22Rv1 (cell line): ENCODE measurements around the gene ZNF609.

Experiments used
- H3K27ac ChIP-seq: fragments of 450-650 bp; 2 replicates; pipeline ENCODE4 v1.5.1; 2017
- ZFX ChIP-seq: fragments of 450-650 bp; IDR thresholded peaks from 2 replicates; pipeline ENCODE4 v1.6.1; 2017; ENCODE audit warnings: antibody characterized with exemption, borderline replicate concordance
- TF ChIP-seq, protein P1 (sequence below): fragments of 450-650 bp; IDR thresholded peaks from 2 replicates; pipeline ENCODE4 v1.5.1; 2017; ENCODE audit warnings: mild to moderate bottlenecking

ZNF609 gene

GRCh38 chr15:64558460-64559179, 98.2 kb downstream of the ZNF609 start:
- TF ChIP-seq ZFX: no peak
- TF ChIP-seq, protein P1, sequence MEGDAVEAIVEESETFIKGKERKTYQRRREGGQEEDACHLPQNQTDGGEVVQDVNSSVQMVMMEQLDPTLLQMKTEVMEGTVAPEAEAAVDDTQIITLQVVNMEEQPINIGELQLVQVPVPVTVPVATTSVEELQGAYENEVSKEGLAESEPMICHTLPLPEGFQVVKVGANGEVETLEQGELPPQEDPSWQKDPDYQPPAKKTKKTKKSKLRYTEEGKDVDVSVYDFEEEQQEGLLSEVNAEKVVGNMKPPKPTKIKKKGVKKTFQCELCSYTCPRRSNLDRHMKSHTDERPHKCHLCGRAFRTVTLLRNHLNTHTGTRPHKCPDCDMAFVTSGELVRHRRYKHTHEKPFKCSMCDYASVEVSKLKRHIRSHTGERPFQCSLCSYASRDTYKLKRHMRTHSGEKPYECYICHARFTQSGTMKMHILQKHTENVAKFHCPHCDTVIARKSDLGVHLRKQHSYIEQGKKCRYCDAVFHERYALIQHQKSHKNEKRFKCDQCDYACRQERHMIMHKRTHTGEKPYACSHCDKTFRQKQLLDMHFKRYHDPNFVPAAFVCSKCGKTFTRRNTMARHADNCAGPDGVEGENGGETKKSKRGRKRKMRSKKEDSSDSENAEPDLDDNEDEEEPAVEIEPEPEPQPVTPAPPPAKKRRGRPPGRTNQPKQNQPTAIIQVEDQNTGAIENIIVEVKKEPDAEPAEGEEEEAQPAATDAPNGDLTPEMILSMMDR: no peak
- peak overlapping the region; percentile 44 for H3K27ac ChIP-seq

GRCh38 chr15:64559243-64559642, 98.9 kb downstream of the ZNF609 start:
- peak overlapping the region; percentile 44 for H3K27ac ChIP-seq
- no peak for TF ChIP-seq ZFX
- TF ChIP-seq, protein P1: no peak

DNA sequence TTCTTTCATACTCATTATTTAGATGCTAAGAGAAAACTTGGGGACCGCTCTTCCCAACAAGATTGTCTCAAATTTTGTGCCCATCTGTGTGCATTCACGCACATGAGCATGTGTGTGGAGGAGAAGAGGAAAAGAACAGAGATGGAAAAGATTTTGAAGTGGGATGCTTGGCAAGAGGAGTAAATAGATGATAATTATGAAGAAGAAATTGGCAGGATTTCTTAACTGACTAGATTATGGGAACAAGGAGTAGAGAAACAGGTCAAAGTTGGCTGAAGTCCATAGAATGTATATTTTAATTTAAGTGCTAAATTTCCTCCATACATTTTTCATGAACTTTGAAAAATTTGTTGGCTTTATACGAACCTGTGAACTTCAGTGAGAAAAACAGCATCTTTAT, 100.1 kb downstream of the ZNF609 start:
- H3K27ac ChIP-seq: no peak overlapping the region
- TF ChIP-seq ZFX: no peak
- TF ChIP-seq, protein P1: no peak

GRCh38 chr15:64560998-64561397, 100.6 kb downstream of the ZNF609 start:
- H3K27ac ChIP-seq: no peak overlapping the region
- TF ChIP-seq ZFX: no peak
- TF ChIP-seq, protein P1: no peak

GRCh38 chr15:64562003-64562640, 101.7 kb downstream of the ZNF609 start:
- no peak for TF ChIP-seq ZFX
- TF ChIP-seq, protein P1: no peak
- H3K27ac ChIP-seq: no peak overlapping the region

- TF ChIP-seq, protein P1: no peak
- no peak for TF ChIP-seq ZFX
- H3K27ac ChIP-seq: no peak overlapping the region
Measured at GRCh38 chr15:64566102-64566501, 105.7 kb downstream of the ZNF609 start.
